ENCODE measurements around the gene APBB1IP.
"Not testable (repeated sequence)": the region's sequence is repeated elsewhere in the genome, so short reads cannot be mapped to it uniquely, and the experiment has no call there.

Gene APBB1IP

DNA sequence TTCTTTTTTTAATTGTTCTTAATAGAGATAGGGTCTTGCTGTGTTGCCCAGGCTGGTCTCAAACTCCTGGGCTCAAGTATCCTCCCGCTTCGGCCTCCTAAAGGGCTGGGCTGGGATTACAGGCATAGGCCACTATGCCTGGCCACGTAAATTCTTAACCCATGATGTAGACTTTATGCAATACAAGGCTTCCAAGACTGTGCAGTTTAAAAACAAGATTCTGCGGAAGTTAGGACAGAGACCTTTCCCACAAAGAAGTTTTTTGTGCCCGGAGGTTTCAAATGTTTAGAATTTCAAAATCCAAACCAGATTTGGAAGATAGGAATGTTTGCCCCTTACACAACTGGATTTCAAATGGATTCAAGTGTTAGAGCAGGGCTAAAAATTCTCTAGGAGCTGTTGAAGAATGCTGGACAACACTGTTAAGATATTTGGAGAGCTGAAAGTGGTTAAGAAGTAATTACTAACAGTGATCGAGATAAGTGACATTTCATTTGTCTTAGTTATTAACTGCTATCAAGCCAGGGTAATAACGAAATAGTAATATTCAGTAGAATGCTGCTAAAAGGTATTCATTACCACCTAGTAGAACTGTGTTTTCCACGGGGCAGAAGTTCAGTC is 7.4 kb downstream of the APBB1IP start:
- DNase-seq: no peak

DNA sequence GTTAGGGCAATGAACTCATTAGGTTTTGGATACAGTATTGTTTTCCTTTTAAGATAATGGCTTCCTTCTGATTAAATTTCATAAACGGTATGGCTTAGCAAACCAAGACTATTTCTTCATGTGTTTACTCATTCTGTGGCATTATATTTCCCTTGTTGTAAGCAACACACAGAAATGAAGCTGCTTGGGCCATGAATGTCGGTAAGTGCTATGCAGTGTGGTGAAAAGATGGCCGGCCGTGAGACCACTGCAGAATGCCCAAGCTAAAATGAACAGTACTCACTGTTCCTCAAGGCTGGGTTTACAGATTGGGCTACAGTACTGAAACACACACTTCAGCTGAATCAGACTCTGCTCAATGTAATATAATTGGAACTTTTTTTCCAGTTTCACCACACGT is 8.1 kb downstream of the APBB1IP start:
- DNase-seq: no peak

DNA sequence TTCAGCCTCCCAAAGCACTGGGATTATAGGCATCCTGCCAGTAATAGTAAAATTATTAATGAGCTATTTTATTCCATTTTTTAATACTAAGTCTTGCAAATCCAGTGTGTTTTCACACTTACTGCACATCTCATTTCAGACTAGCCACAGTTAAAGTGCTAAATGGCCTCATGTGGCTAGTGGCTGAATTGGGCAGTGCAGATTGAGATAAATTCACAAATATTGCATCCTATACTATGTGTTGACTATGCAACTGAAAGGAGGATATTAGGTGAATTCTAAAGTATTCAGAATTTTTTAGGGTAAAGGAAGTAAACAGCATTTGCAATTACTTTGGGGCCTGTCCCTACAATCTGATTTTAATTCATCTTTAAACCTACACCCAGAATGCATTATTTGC is 10.2 kb downstream of the APBB1IP start:
- DNase-seq: no peak

DNA sequence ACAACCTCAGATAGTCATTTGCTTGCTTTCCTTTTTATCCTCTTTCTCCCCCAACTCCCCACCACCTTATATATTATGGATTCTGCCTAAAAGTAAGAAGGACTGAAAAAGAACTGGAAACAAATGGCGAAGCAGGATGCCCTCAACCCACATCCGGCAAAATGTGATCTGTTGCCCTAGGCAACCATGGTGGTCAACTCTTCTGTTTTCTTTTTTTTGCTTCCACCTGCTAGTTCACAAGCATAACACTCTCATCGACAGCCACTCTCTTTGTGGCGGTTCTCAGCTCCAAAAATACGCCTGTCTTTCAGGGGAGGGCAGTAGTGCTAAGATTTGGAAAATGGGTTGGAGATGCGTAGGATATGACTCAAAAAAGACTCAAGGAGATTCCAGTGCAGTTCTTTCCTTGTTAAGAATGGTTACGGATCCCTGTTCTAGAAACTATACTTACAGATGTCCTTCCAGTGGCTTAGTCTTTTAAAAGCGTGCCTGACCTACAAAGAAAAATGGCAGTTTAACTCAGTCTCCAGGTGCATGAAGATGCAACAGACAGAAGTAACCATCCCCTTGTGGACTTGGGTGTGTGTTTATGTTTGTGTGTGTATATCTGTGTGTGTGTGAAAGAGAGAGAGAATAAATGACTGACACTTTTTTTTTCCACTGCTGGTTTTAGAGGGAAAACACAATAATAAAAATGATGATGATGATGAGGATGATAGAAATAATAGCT is 10.7 kb downstream of the APBB1IP start:
- DNase-seq: peak in 1 of 2 experiments; percentile 54

DNA sequence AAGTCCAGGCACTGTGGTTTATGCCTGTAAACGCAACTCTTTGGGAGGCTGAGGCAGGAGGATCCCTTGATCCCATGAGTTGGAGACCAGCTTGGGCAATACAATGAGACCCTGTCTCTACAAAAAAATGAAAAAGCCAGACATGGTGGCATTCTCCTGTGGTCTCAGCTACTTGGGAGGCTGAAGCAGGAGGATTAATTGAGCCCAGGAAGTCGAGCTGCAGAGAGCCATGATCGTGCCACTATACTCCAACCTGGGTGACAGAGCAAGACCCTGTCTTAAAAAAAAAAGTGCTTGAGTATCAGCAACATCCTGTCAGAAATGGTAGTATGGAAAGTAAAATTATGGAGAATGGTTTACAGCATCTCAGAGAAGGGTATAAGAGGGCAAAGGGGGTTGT is 11.6 kb downstream of the APBB1IP start:
- DNase-seq: no peak

DNA sequence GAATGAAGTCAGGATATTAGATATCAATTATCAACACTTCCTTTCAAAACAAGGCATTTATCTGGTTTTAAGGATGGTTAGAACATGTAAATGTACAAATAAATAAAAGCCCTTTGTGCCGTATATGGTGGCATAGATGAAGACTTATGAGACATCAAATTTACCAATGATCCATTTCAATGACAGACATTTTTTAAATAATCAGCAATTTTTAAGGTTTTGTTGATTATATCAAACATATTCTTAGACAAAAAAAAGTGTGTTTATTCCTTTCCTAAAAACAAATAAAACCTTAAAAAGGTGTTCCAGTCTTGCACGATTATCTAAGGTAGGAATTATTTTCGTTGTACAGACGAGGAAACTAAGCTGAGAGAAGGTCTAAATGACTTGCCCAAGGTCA is 13.8 kb downstream of the APBB1IP start:
- DNase-seq: no peak

DNA sequence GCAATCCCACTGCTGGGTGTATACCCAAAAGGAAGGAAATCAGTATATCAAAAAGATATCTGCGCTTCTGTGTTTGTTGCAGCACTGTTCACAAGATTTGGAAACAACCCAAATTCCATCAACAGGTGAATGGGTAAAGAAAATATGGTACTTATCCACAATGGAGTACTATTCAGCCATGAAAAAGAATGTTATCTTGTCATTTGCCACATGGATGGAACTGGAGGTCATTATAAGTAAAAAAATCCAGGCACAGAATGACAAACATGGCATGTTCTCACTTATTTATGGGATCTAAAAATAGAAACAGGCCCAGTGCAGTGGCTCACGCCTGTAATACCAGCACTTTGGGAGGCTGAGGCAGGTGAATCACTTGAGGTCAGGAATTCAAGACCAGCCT is 15.7 kb downstream of the APBB1IP start:
- no peak for DNase-seq

DNA sequence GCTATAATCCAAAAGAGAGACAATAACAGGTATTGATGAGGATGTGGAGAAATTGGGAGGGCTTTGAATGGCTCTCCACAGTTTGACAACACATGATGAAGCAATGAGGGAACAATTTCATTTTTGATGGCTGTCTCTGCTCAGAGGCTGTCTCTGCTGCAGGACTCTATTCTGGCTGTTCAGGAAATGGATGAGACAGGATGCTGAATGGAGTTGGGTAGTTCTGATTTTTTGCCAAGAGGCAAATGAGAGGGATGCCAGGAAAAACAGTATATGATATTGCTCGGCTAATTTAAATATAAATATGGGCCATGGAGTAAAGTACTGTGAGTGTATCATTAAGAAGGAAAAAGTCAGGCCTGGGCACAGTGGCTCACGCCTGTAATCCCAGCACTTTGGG is 16.8 kb downstream of the APBB1IP start:
- DNase-seq: no peak

DNA sequence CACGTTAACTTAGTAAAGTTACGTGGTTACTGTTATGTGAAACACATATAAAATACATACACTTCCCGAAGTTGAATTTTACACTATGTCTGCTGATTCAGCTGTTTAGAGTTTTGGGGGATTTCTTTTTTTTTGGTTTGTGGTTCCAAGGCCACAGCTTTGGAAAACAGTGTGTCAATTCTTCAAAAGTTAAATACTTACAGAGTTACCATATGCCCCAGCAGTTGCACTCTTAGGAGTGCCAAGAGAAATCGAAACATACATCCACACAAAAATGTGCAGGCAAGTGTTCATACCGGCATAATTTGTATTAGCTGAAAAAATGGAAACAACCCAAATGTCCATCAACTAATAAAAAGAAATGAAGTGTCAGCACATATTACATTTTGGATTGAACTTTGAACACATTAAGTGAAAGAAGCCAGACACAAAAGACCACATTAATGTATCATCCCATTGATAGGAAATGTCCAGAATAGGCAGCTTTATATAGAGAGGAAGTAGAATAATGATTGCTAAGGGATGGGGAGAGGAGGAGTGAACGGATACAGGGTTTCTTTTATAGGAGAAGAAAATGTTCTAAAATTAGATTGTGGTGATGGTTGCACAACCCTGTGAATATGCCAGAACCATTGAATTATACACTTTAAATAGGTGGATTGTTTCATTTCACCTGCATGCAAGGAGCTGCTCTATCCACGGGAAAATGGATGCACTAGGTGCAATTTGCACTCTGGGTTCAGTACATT is 17.6 kb downstream of the APBB1IP start:
- no peak for DNase-seq

DNA sequence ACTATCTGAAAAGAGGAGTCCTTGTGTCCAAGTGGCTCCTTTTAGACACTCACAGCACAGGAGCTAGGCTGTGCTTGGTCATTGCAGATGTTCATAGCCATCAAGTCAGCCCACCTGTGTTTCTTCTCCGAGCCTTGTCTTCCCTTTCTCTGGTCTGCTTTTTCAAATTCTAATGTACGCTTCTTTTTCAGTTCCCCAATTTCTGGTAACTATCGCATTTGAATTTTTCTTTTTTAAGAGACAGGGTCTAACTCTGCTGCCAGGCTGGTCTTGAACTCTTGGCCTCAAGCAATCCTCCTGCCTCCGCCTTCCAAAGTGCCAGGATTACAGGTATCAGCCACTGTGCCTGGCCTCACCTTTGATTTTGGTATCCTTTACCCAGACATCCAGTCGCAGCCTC is 18.9 kb downstream of the APBB1IP start:
- DNase-seq: no peak

DNA sequence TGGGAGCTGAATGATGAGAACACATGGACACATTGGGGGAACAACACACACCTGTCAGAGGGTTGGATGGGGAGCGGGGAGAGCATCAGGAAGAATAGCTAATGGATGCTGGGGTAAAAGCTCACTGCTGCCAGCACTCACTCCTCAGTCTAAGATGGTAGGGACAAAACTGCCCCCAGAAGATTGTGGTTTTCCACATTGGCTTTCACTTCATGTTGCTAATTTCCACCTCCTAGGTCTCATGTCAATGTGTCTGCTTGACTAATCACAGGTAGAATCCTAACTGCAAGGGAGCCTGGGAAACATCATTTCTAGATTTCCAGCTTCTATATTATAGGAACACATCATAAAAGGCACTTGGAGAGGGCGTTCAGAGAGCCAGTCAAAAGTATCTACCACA is 22.6 kb downstream of the APBB1IP start:
- DNase-seq: no peak

DNA sequence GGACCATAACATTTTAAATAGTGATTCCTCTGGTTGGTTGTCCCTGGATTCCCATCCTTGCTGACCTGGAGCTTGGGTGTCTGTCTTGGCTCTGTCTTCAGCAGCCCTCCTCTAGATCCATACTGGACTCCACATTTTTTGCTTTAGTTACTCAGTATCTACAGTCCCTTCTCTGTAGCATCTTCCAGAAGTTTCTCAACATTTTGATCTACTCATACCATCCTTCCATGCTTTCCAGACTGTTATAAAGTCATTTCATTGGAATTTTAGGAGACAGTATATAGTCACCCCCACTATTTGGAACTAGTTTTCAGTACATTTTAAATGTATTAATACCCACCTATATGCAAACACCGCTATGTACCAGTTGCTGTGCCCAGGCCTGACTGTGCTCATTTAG is 25.8 kb downstream of the APBB1IP start:
- no peak for DNase-seq

DNA sequence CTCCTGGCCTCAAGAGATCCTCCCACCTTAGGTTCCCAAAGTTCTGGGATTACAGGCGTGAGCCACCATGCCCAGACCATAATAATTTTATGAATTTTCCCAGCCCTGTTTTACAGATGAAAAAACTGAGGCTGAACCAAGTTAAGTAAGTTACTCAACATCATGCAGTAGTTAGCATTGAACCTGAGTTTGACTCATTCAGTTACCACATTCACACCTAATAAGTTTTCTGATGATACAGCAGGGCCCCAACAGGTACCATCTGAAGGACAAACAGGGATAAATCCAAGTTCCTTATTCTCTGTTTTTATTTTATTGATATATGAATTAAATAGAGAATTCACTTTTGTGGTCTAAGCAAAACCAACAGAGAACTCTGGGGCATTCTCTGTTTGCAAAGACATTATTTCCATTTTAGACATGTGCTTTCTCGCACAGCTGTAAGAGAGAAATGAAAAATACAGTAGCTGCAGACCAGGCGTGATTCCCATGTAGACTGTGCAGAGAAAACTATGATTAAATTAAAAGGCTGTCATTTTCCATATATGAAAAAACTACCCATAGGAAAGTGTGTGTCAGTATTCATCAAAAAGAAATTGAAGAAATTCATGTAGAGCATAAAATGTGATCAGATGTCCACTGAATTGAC is 26.6 kb downstream of the APBB1IP start:
- DNase-seq: no peak

DNA sequence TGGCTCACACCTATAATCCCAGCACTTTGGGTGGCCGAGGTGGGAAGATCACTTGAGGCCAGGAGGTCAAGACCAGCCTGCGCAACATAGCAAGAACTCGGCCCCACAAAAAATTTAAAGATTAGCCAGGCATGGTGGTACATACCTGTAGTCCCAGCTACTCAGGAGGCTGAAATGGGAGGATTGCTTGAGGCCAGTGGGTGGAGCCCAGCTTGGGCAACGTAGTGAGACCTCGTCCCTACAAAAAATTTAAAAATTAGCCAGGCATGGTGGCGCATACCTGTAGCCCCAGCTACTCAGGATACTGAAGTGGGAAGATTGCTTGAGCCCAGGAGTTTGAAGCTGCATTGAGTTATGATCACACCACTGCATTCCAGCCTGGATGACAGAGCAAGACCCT is 28.4 kb downstream of the APBB1IP start:
- not testable (repeated sequence) for DNase-seq

DNA sequence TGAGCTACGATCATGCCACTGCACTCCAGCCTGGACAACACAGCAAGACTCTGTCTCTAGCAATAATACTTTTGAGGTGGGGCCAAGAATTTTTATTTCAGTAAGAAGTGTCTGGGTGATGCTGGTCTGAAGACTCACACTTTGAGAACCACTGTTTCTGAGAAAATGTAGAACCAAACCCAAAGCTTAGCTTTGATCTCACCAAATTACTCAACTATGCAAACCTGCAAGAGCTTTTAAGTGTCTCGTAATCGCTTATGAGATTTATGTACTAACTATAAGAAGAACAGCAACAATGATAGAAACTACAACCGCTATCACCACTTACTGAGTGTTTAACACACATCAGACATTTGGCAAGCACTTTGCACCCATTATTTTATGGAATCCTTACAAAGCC is 29.5 kb downstream of the APBB1IP start:
- DNase-seq: no peak

DNA sequence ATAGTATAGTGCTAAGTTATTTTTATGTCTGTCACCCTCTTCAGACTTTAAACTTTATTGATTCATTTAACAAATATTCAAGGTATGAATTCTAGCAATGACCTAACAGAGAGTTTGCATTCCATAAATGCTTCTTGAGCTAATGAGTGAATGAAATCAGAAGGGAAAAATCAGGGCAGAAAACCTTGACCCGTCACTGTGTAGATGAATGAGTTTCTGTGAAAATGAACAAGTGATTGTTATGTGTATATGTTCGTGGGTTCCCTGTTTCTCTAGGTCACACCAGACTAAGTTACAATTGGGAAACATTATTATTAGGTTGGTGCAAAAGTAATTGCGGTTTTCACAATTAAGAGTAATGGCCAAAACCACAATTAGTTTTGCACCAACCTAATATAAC is 30.1 kb downstream of the APBB1IP start:
- DNase-seq: no peak

DNA sequence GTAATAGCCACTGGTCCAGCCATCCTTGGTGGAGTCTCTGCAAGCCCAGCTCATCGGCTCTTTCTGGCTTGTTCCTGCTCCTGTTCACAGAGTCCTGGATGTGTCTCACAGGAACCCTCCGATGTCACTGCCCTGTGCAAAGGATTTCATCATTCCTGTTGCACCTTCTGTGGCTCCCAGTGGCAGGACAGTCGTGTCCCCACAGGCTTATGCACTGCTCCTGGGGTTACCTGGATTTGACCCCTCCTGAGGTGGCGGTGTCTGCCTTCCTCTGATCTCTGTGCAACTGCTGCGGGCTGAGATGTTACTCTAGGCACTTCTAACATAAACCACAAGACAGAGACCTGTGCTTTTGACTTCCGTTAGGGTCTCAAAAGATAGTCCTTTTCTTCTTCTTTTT is 30.6 kb downstream of the APBB1IP start:
- no peak for DNase-seq

DNA sequence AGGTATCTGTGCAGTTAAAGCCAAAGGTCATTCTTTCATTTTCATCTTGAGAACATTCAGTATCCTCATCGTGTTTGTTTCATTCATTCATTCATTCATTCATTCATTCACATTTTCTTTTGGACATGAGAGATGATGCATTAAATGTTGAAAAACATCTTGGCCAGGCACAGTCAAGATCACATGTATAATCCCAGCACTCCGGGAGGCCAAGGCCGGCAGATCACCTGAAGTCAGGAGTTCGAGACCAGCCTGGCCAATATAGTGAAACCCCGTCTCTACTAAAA is 34.3 kb downstream of the APBB1IP start:
- no peak for DNase-seq

DNA sequence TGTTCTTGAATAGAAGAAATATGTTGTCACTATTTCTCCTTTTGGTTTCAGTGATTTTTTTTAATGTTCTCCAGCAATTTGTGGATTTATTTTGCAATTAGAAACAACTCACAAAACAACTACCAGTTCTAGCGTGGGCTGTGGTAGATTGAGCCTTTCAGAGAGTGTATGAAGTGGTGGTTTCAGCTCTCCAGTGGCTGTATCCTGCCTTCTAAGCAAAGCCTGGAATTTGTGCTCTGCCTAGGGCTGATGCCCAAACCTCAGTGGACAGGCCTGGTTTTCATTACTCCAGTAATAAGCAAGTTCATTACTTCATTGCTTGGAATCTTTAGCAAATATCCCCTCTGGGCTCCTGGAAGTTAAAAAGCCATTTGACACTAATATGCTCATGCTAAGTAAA is 35.9 kb downstream of the APBB1IP start:
- no peak for DNase-seq

DNA sequence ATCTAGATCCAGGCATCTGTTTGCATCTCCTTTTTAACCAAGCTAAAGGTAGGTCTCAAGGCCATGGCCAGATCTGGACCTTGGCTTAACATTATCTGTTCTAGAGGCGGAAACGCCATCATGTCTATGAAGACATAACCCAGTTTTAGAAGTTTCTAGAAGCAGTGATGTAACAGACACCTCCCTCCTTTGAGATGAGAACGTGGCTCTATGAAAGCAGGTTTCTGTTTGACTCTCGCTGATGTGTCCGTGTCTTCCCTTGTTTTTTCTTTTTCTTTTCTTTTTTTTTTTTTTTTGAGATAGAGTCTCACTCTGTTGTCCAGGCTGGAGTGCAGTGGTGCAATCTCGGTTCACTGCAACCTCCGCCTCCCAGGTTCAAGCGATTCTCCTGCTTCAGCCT is 36.7 kb downstream of the APBB1IP start:
- DNase-seq: not testable (repeated sequence)

DNA sequence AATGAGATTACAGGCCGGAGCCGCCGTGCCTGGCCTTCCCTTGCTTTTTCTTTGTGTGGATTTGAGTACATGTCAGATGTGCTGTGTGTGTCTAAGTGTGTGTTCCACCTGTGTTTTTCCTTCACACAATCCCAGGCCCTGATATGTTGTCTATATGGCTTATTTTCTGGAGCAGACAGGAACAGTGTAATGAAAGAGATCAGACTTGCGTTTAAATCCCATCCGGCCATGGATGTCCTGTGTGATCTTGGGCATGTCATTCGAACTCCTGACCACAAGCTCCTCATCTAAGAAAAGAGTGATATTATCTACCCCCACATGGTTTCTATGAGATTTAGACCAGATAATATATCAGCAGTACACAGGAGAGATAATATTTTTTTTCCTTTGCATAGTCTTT is 37.2 kb downstream of the APBB1IP start:
- no peak for DNase-seq

DNA sequence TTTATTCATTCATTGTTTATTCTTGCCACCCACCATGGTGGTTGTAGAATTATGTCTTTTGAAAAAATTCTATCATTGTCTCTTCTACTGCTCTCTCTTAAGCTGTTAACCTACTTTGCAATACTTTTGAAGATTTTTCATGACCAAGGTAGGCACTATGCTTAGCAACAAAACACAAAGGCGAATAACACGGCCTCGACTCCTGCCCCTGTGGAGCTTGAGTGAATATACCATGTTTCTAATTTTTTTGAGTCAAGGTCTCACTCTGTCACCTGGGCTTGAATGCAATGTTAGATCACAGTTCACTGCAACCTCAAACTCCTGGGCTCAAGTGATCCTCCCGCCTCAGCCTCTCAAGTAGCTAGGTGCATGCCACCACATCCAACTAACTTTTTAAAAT is 39.4 kb downstream of the APBB1IP start:
- no peak for DNase-seq

DNA sequence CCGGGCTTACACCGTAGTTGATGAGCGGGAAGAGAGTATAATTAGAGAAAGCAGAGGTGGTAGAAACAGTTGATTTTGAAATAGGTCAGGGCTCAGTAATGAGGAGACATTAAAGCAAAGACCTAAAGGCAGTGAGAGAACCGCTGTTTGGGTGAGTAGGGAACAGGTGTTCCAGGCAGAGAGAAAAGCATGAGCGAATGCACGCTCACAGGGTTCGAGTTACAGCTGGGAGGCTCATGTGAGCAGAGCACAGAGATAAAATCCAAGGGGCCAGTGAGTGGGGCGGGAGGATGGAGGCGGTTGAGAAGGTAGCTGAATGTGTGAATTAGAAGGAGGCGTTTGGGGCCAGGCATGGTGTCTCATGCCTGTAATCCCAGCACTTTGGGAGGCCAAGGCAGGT is 39.9 kb downstream of the APBB1IP start:
- DNase-seq: no peak
